ENCODE results near the gene ZCCHC24. TPM values are rescaled to one million over a fixed set of nuclear protein-coding genes. Genes with fewer than 3 reads are reported as not detected.

Gene ZCCHC24
- total RNA-seq, 1 experiment from 2014 or later = 6.0 TPM

DNA sequence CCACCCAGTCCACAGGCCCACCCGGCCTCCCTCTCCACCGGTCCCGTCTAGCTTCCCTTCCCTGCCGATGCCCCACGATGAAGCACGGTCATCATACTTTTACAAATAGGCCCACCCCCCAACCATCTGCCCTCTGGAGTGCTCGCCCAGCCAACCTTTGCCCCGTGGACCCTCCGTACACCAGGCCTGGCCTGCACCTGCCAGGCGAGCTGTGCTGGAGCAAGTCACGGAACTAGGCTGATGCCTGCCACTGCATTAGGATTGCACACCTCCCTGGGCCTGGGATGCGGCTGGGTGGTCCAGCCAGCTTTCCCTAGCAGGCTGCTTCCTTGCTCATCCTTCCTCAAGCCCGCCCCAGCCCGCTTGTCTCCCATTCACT, 53.4 kb downstream of the ZCCHC24 start:
- no peaks in the 10 kb centered on the region for H3F3A ChIP-seq (ENCODE audit: insufficient read depth, low read depth)
- ChIA-PET POLR2A (ENCODE audit: unreplicated experiment) (no interaction called here), CTCF (interaction anchor here (0.6 kb wide), 1 partner anchor 17 kb away, joined by 3 read pairs; no protein-coding TSS in a partner anchor)
- TF ChIP-seq, protein P1, sequence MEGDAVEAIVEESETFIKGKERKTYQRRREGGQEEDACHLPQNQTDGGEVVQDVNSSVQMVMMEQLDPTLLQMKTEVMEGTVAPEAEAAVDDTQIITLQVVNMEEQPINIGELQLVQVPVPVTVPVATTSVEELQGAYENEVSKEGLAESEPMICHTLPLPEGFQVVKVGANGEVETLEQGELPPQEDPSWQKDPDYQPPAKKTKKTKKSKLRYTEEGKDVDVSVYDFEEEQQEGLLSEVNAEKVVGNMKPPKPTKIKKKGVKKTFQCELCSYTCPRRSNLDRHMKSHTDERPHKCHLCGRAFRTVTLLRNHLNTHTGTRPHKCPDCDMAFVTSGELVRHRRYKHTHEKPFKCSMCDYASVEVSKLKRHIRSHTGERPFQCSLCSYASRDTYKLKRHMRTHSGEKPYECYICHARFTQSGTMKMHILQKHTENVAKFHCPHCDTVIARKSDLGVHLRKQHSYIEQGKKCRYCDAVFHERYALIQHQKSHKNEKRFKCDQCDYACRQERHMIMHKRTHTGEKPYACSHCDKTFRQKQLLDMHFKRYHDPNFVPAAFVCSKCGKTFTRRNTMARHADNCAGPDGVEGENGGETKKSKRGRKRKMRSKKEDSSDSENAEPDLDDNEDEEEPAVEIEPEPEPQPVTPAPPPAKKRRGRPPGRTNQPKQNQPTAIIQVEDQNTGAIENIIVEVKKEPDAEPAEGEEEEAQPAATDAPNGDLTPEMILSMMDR (conservative IDR thresholded peaks at IDR 0.05) = no peak
- no peak for TF ChIP-seq EZH2 (IDR thresholded peaks at IDR 0.05; ENCODE audit: low read depth)
- H3K27ac ChIP-seq = no peak overlapping the region
- H3K4me1 ChIP-seq (replicated peaks; ENCODE audit: insufficient read depth) = no peaks in the 10 kb centered on the region
- no peaks in the 10 kb centered on the region for H3K79me2 ChIP-seq (ENCODE audit: low read depth)
- BruUV-seq (replicated peaks) = no TSS peak
- intact Hi-C loops (cut with micrococcal nuclease; ENCODE audit: unreplicated experiment) = no loop called here
- H3K4me3 ChIP-seq = no peak overlapping the region
- H3K9me2 ChIP-seq (ENCODE audit: insufficient read depth) = no peaks in the 10 kb centered on the region
- H3K4me2 ChIP-seq = no peak overlapping the region
- DNase-seq = no peak
- no peaks in the 10 kb centered on the region for H3K27me3 ChIP-seq (ENCODE audit: insufficient read depth, low read depth)
- no peaks in the 10 kb centered on the region for H4K20me1 ChIP-seq (ENCODE audit: insufficient read depth)
- H2AFZ ChIP-seq = no peak overlapping the region
- H3K36me3 ChIP-seq (ENCODE audit: low read depth) = no peaks in the 10 kb centered on the region
- H3K9me3 ChIP-seq (ENCODE audit: insufficient read depth, low read depth) = no peaks in the 10 kb centered on the region

DNA sequence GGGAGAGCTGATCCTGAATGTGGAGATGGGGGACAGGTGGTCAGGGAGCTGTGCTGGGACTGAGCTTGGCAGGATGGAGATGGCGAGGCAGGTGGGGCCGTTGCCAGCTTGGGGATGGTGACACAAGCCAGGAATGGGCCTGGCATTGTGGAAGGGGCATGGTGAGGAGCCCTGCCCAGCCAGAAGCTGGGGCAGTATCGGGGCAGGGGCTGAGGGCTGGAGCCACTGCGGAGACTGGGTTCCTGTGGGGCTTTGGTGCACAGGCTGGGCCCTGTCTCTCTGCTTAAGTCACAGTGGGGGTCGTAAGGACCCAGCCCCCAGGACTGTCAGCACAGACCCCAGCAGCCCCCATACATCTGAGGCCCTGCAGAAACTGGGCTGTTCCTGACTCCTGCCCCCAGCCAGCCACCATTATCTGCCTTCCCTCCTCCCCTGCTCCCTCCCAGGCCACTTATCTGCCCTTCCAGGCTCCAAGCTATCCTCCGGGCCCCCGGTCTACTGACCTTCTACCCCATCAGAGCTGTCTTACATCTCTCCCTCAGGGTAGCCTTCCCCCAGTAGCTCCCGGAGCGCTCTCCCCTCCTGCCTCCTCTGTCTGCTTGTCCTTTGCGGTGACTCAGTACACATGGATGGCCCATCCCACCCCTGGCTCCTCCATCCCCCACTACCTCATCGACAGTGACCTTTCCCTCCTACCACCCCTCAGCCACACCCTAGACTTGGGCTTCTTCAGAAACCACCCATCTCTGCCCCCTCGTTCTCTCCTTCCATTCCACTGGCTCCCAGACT, 54.0 kb downstream of the ZCCHC24 start:
- CTCF ChIA-PET = no interaction called here
- BruUV-seq (replicated peaks) = no TSS peak
- POLR2A ChIA-PET (ENCODE audit: unreplicated experiment) = no interaction called here

DNA sequence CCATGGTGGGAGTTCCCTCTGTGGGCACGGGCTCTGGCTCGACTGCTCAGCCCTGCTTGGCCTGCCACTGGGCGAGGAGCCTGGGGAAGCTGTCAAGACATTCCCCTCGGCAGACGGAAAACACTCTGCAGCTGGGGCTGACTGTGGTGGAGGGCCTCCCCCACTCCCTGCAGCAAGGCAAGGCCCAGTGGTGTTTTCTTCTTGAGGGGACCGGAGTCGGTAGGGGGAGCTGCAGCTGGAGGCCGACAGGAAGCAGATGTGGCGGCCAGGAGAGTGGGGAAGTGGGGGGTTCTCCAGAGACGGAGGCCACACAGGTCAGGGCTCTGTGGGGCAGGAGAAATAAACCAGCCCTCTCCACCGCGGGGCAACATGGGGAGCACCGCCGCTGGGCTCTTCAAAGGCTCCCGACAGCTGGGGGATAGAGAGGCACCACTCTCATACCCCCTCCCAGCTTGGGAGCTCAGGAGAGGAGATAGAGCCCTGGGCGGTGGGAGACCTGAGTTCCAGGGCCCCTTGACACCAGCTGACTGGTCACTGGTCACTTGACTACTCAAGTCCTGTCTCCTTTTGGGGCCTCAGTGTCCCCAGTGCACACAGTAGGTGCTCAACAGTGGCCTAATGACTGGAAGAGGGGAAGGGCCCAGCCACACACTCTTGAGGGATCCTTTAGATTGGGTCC, 54.7 kb downstream of the ZCCHC24 start:
- ChIA-PET CTCF (no interaction called here), POLR2A (ENCODE audit: unreplicated experiment) (no interaction called here)
- H3K27me3 ChIP-seq (ENCODE audit: insufficient read depth, low read depth) = no peaks in the 10 kb centered on the region
- no peak overlapping the region for H3K4me3 ChIP-seq
- no peak for TF ChIP-seq EZH2 (IDR thresholded peaks at IDR 0.05; ENCODE audit: low read depth)
- TF ChIP-seq, protein P1 (conservative IDR thresholded peaks at IDR 0.05) = no peak
- BruUV-seq (replicated peaks) = no TSS peak
- no peaks in the 10 kb centered on the region for H3K9me3 ChIP-seq (ENCODE audit: insufficient read depth, low read depth)
- H2AFZ ChIP-seq = no peak overlapping the region
- H3K27ac ChIP-seq = no peak overlapping the region
- H4K20me1 ChIP-seq (ENCODE audit: insufficient read depth) = no peaks in the 10 kb centered on the region
- no peaks in the 10 kb centered on the region for H3K36me3 ChIP-seq (ENCODE audit: low read depth)
- intact Hi-C loops (cut with micrococcal nuclease; ENCODE audit: unreplicated experiment) = no loop called here
- no peaks in the 10 kb centered on the region for H3K79me2 ChIP-seq (ENCODE audit: low read depth)
- DNase-seq = no peak
- H3K9me2 ChIP-seq (ENCODE audit: insufficient read depth) = no peaks in the 10 kb centered on the region
- no peaks in the 10 kb centered on the region for H3F3A ChIP-seq (ENCODE audit: insufficient read depth, low read depth)
- H3K4me1 ChIP-seq (replicated peaks; ENCODE audit: insufficient read depth) = no peaks in the 10 kb centered on the region
- no peak overlapping the region for H3K4me2 ChIP-seq

More for the DNA sequence above, 54.0 kb downstream of the ZCCHC24 start:
- no peaks in the 10 kb centered on the region for H3K9me3 ChIP-seq (ENCODE audit: insufficient read depth, low read depth)
- H3K9me2 ChIP-seq (ENCODE audit: insufficient read depth) = no peaks in the 10 kb centered on the region
- no peak overlapping the region for H3K27ac ChIP-seq
- no peak overlapping the region for H2AFZ ChIP-seq
- intact Hi-C loops (cut with micrococcal nuclease; ENCODE audit: unreplicated experiment) = no loop called here
- no peaks in the 10 kb centered on the region for H3F3A ChIP-seq (ENCODE audit: insufficient read depth, low read depth)
- no peak overlapping the region for H3K4me2 ChIP-seq
- no peaks in the 10 kb centered on the region for H3K27me3 ChIP-seq (ENCODE audit: insufficient read depth, low read depth)
- no peaks in the 10 kb centered on the region for H3K79me2 ChIP-seq (ENCODE audit: low read depth)
- H4K20me1 ChIP-seq (ENCODE audit: insufficient read depth) = no peaks in the 10 kb centered on the region
- TF ChIP-seq, protein P1 (conservative IDR thresholded peaks at IDR 0.05) = no peak
- no peak for TF ChIP-seq EZH2 (IDR thresholded peaks at IDR 0.05; ENCODE audit: low read depth)
- H3K36me3 ChIP-seq (ENCODE audit: low read depth) = no peaks in the 10 kb centered on the region
- no peaks in the 10 kb centered on the region for H3K4me1 ChIP-seq (replicated peaks; ENCODE audit: insufficient read depth)
- no peak for DNase-seq
- no peak overlapping the region for H3K4me3 ChIP-seq

Data from PC-9 (cell line).